Adrenal gland (tissue), 12 donors: ENCODE results near the gene CERS3. TPM values are rescaled to one million over a fixed set of nuclear protein-coding genes. Genes with fewer than 3 reads are reported as not detected.

ENCODE experiments used
- DNase-seq, 7 donors: peaks; one replicate each; pipeline ENCODE4 v3.0.0-alpha.2; 2019 to 2020
- H3K27ac ChIP-seq, 5 donors: fragments of 200-600 bp; sonication (generic) in 4 of 5; 1 replicate in 3 of 5; 2 replicates in 2 of 5; pipeline versions ENCODE4 v1.5.1 to v1.8.0; 2016 to 2020; ENCODE audit warnings: mild to moderate bottlenecking in 1 of 5
- H3K27me3 ChIP-seq: fragments of 200-600 bp; 2 replicates; pipeline ENCODE4 v1.8.0; 2021
- H3K36me3 ChIP-seq, 2 donors: fragments of 200-600 bp; replicated peaks in 1 of 2; 1 replicate in 1 of 2; 2 replicates in 1 of 2; pipeline versions ENCODE4 v1.5.1 to v1.8.0; 2018 to 2022
- H3K4me1 ChIP-seq, 2 donors: fragments of 200-600 bp; replicated peaks in 1 of 2; 1 replicate in 1 of 2; 2 replicates in 1 of 2; pipeline versions ENCODE4 v1.5.1 to v1.8.0; 2018 to 2021
- H3K4me3 ChIP-seq, 4 donors: fragments of 200-600 bp; sonication (generic) in 3 of 4; one replicate each; pipeline ENCODE4 v1.5.1; 2016 to 2018
- H3K9me3 ChIP-seq, 3 donors: fragments of 200-600 bp; sonication (generic) in 1 of 3; replicated peaks in 1 of 3; 1 replicate in 2 of 3; 2 replicates in 1 of 3; pipeline versions ENCODE4 v1.5.1 to v1.8.0; 2016 to 2021
- CTCF ChIP-seq, 6 experiments: fragments of 450-650 bp in 4 of 6; fragments of 200-600 bp in 2 of 6; sonication (generic) in 1 of 6; IDR thresholded peaks; 1 replicate in 5 of 6; 2 replicates in 1 of 6; pipeline versions ENCODE4 v1.5.1 to v1.8.0; 2016 to 2021; ENCODE audit warnings: antibody characterized with exemption in 6 of 6, mild to moderate bottlenecking in 2 of 6, moderate library complexity in 1 of 6
- POLR2A ChIP-seq, 2 donors: fragments of 450-650 bp; IDR thresholded peaks; one replicate each; pipeline ENCODE4 v1.6.1; 2017; ENCODE audit warnings: antibody characterized with exemption in 2 of 2, mild to moderate bottlenecking in 2 of 2, moderate library complexity in 1 of 2
- WGBS, 4 donors: extraction: QIAGEN DNeasy Blood & Tissue Kit in 2 of 4; methylation state at CpG; one replicate each; pipeline versions ENCODE4 v1.1.5 to v1.1.7; 2013 to 2017; 5-methylcytosine and 5-hydroxymethylcytosine counted together
- intact Hi-C, 2 donors: fragments of 100-400 bp; cut with DNase I; formaldehyde crosslinking; loops; one replicate each; pipeline versions ENCODE4 v1.14.1 to v1.15.0; 2022 to 2023
- polyA plus RNA-seq, 3 donors: library from polyadenylated mRNA; stranded (reverse); fragments of 200-250 nt in 2 of 3; fragments of 350-450 nt in 1 of 3; fragmentation: Illumina TruSeq in 1 of 3; extraction: RNeasy Lipid Tissue Mini Kit (QIAGEN cat#74804) in 1 of 3; gene quantifications; one replicate each; pipeline ENCODE4 v1.2.3, GENCODE V29; 2013 to 2014
- total RNA-seq, 9 donors: library from RNA; depleted of rRNA in 4 of 9; stranded (reverse); fragments of >200 nt in 4 of 9; fragments of 120-200 nt in 1 of 9; fragmentation: NEBNext Ultra II Directional in 1 of 9; extraction: Animal tissue kit (Norgen Biotek cat#: 25700) in 1 of 9; gene quantifications; one replicate each; pipeline versions ENCODE4 v1.1.0 to v1.2.4, GENCODE V29; 2013 to 2023
- donor health status: healthy with polysubstance abuse.
- donor health status: Bipolar disorder and iron deficiency.
- donor health status: DM: yes; HTN: yes; CAD: no.
- donor health status: DM: no; HTN: no; CAD: no.
- donor health status: DM: no; HTN: no; CAD: no.
- donor health status: DM: yes; HTN: yes; CAD: no.

CERS3 gene
- total and polyA plus RNA-seq, 12 donors, result 0.07 to 0.08 TPM; not detected in 10

DNA sequence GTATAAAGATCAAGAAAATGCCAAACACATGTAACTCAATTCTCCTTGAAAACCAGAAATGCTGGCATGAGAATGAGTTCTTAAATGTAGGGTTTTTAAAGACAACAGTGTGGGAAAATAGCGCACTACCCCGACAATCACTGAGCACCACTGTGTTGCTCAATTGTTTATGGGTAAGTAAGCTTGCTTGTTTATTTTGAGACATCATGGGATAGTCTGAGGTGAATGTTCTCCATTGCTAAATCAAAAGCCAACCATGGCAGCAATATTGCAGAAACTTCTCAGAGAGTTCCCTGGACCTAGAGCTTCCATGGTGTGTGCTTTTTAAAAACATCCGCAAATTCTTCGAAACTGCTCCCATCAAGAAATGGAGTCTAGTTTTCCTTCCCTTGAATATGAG, 62.7 kb downstream of the CERS3 start:
- intact Hi-C loops, result no loop called here
- DNase-seq, result no peak
- Histone ChIP-seq H3K27me3 (peaks cover 3% of the 10 kb centered on the region), H3K36me3 (no peaks in the 10 kb centered on the region), H3K4me3 (no peak overlapping the region), H3K4me1 (no peaks in the 10 kb centered on the region), H3K9me3 (no peaks in the 10 kb centered on the region), H3K27ac (no peak overlapping the region)
- no peak for TF ChIP-seq CTCF (IDR thresholded peaks at IDR 0.05)
- no peak for TF ChIP-seq POLR2A (IDR thresholded peaks at IDR 0.05)
- WGBS, 4 donors, result 42 to 56% (median 47%) methylated on average over 4 of the region's 4 CpGs

DNA sequence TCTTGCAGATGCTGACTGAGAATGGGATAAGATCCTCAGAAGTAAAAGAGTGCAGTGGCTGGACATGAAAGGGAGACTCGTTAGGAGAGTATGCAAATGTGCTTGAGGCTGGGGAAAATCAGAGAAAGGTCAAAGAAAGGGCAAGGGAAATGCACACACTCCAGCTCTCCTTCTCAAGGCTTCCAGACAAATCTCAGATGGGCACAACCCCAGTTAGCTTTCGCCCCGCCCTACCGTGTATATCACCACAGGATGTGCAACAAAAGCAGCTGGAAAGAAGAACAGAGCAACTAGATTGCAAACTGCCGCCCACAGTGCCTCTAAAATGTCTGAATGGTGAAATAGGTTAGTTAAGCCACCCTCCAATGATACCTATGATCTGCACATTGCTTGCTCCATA, 63.9 kb downstream of the CERS3 start:
- peaks cover 3% of the 10 kb centered on the region for H3K27me3 ChIP-seq
- 45 to 55% (median 50%) methylated on average over 5 of the region's 5 CpGs for WGBS, 4 donors
- TF ChIP-seq CTCF (IDR thresholded peaks at IDR 0.05), result no peak
- no peak for TF ChIP-seq POLR2A (IDR thresholded peaks at IDR 0.05)

GRCh38 chr15:100464256-100464655, 64.5 kb downstream of the CERS3 start:
- Histone ChIP-seq H3K27me3 (peaks cover 3% of the 10 kb centered on the region), H3K36me3 (no peaks in the 10 kb centered on the region), H3K4me1 (no peaks in the 10 kb centered on the region), H3K27ac (no peak overlapping the region), H3K9me3 (no peaks in the 10 kb centered on the region), H3K4me3 (no peak overlapping the region)
- no peak for DNase-seq
- 60 to 91% (median 76%) methylated on average over 3 of the region's 3 CpGs for WGBS, 4 donors
- intact Hi-C loops, result no loop called here
- TF ChIP-seq CTCF (IDR thresholded peaks at IDR 0.05), result no peak
- TF ChIP-seq POLR2A (IDR thresholded peaks at IDR 0.05), result no peak

More for the DNA sequence above, 63.9 kb downstream of the CERS3 start:
- Histone ChIP-seq H3K4me3 (no peak overlapping the region), H3K9me3 (no peaks in the 10 kb centered on the region), H3K36me3 (no peaks in the 10 kb centered on the region), H3K4me1 (no peaks in the 10 kb centered on the region), H3K27ac (no peak overlapping the region)
- DNase-seq, result no peak
- intact Hi-C loops, result no loop called here

- no peak for DNase-seq
- Histone ChIP-seq H3K27me3 (peaks cover 3% of the 10 kb centered on the region), H3K36me3 (no peaks in the 10 kb centered on the region), H3K4me3 (no peak overlapping the region), H3K27ac (no peak overlapping the region), H3K9me3 (no peaks in the 10 kb centered on the region), H3K4me1 (no peaks in the 10 kb centered on the region)
- WGBS, 4 donors, result 85 to 93% (median 86%) methylated on average over 4 of the region's 4 CpGs
- intact Hi-C loops, result no loop called here
- TF ChIP-seq CTCF (IDR thresholded peaks at IDR 0.05) (no peak), POLR2A (IDR thresholded peaks at IDR 0.05) (no peak)
These were observed 65.2 kb downstream of the CERS3 start for GRCh38 chr15:100463515-100463914.
